Transverse colon (tissue), 4 donors: ENCODE results near the gene HCRTR1. TPM values are rescaled to one million over a fixed set of nuclear protein-coding genes. Genes with fewer than 3 reads are reported as not detected.
A peak's percentile ranks its signal among the peaks of the same experiment; 100 is the strongest.

ENCODE experiments used
- DNase-seq: peaks from one replicate; pipeline ENCODE4 v3.0.0-alpha.2; 2019
- H3K27ac ChIP-seq, 4 donors: fragments of 200-600 bp; sonication (generic); 2 replicates each; pipeline ENCODE4 v1.5.1; 2016 to 2018; ENCODE audit warnings: inconsistent platforms in 4 of 4
- H3K27me3 ChIP-seq: fragments of 200-600 bp; sonication (generic); 2 replicates; pipeline ENCODE4 v1.5.1; 2017; ENCODE audit warnings: inconsistent platforms
- H3K36me3 ChIP-seq, 4 donors: fragments of 200-600 bp; sonication (generic); 2 replicates each; pipeline ENCODE4 v1.5.1; 2017 to 2019; ENCODE audit warnings: inconsistent platforms in 4 of 4
- H3K4me1 ChIP-seq, 4 donors: fragments of 200-600 bp; sonication (generic); 2 replicates each; pipeline ENCODE4 v1.5.1; 2017 to 2020; ENCODE audit warnings: inconsistent platforms in 4 of 4
- H3K4me3 ChIP-seq, 4 donors: fragments of 200-600 bp; sonication (generic); 1 replicate in 1 of 4; 2 replicates in 3 of 4; pipeline versions ENCODE4 v1.5.1 to v1.6.1; 2017 to 2019; ENCODE audit warnings: inconsistent platforms in 4 of 4
- H3K9me3 ChIP-seq, 2 donors: fragments of 200-600 bp; sonication (generic); 2 replicates each; pipeline ENCODE4 v1.5.1; 2017 to 2019; ENCODE audit warnings: inconsistent platforms in 2 of 2
- EP300 ChIP-seq: sonication (generic); formaldehyde crosslinking; IDR thresholded peaks from one replicate; pipeline ENCODE4 v1.6.1; 2017; ENCODE audit warnings: antibody characterized with exemption, low read depth
- POLR2A ChIP-seq: fragments of 450-650 bp; IDR thresholded peaks from one replicate; pipeline ENCODE4 v1.6.1; 2016; ENCODE audit warnings: antibody characterized with exemption, mild to moderate bottlenecking, moderate library complexity
- POLR2AphosphoS5 ChIP-seq, 3 donors: sonication (generic); formaldehyde crosslinking; IDR thresholded peaks; one replicate each; pipeline ENCODE4 v1.6.1; 2016; ENCODE audit warnings: antibody characterized with exemption in 3 of 3
- WGBS, 2 donors: methylation state at CpG; one replicate each; pipeline ENCODE4 v1.1.5; 2018; ENCODE audit warnings: low coverage in 1 of 2; 5-methylcytosine and 5-hydroxymethylcytosine counted together
- in situ Hi-C, 4 donors: fragments of 200-750 bp; cut with MboI; loops; one replicate each; pipeline versions ENCODE4 v1.15.0 to v1.15.1; 2017; ENCODE audit warnings: low sequenced_read_pairs in 3 of 4, low pct_ligation_motif_present in 1 of 4, low pct_unique_long_range_greater_than_20kb in 1 of 4
- intact Hi-C: fragments of 100-400 bp; cut with DNase I; formaldehyde crosslinking; loops from one replicate; pipeline ENCODE4 v1.15.1; 2023; ENCODE audit warnings: low total_unique reads
- total RNA-seq, 4 donors: library from RNA; depleted of rRNA; stranded (reverse); fragments of >200 nt; gene quantifications; one replicate each; pipeline ENCODE4 v1.1.0, GENCODE V29; 2016
- TF ChIP-seq, protein P1 (sequence below), 5 experiments: fragments of 200-600 bp in 3 of 5; fragments of 450-650 bp in 2 of 5; sonication (generic) in 3 of 5; IDR thresholded peaks; 1 replicate in 2 of 5; 2 replicates in 3 of 5; pipeline ENCODE4 v1.5.1; 2016 to 2017; ENCODE audit warnings: antibody characterized with exemption in 5 of 5, inconsistent platforms in 3 of 5, mild to moderate bottlenecking in 2 of 5, moderate library complexity in 1 of 5

The HCRTR1 gene
- total RNA-seq, 4 donors from 2014 or later: 0.48 TPM; not detected in 3

DNA sequence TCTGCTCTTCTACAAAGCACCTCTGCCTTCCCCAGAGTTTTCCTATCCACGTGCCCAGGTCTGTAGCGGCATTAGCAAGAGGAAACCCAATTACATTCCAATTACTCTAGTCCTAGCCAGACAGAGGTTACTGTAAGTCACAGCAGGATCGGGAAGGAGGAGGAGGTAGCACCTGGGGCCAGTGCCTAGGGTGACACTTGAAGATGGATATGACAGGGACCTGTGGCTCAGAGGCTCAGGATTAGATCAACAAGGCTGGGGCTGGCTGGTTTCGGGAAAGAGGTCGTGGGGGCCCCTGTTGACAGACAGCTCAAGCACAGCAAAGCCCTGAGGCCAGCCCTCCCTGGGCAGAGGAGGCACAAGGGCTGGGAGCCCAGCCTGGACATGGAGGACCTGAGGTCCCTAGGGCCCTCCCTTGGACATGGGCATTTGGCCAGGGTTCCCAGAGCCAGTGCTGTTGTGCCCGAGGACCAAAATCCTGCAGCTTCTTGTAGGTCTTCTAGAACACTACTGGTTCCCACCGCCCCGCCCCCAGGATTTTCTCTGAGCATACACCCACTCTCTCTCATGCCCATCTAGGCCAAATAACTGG lies 3.0 kb upstream of the HCRTR1 start:
- no peak for DNase-seq
- in situ Hi-C loops (no loop called here), intact Hi-C loops (no loop called here)
- whole genome bisulfite sequencing, 2 donors: 90% methylated on average over 8 of the region's 8 CpGs; no CpG with 5 or more reads in 1 of the 2 donors
- Histone ChIP-seq H3K27ac (no peak overlapping the region), H3K27me3 (peaks cover 20% of the 10 kb centered on the region), H3K9me3 (no peaks in the 10 kb centered on the region), H3K4me3 (no peak overlapping the region), H3K4me1 (peaks cover 4 to 13% (median 10%) of the 10 kb centered on the region in 4 donors), H3K36me3 (no peaks in the 10 kb centered on the region)
- TF ChIP-seq, protein P1, sequence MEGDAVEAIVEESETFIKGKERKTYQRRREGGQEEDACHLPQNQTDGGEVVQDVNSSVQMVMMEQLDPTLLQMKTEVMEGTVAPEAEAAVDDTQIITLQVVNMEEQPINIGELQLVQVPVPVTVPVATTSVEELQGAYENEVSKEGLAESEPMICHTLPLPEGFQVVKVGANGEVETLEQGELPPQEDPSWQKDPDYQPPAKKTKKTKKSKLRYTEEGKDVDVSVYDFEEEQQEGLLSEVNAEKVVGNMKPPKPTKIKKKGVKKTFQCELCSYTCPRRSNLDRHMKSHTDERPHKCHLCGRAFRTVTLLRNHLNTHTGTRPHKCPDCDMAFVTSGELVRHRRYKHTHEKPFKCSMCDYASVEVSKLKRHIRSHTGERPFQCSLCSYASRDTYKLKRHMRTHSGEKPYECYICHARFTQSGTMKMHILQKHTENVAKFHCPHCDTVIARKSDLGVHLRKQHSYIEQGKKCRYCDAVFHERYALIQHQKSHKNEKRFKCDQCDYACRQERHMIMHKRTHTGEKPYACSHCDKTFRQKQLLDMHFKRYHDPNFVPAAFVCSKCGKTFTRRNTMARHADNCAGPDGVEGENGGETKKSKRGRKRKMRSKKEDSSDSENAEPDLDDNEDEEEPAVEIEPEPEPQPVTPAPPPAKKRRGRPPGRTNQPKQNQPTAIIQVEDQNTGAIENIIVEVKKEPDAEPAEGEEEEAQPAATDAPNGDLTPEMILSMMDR (IDR thresholded peaks at IDR 0.05): no peak
- TF ChIP-seq POLR2AphosphoS5 (IDR thresholded peaks at IDR 0.05) (no peak), EP300 (no peak), POLR2A (no peak)

DNA sequence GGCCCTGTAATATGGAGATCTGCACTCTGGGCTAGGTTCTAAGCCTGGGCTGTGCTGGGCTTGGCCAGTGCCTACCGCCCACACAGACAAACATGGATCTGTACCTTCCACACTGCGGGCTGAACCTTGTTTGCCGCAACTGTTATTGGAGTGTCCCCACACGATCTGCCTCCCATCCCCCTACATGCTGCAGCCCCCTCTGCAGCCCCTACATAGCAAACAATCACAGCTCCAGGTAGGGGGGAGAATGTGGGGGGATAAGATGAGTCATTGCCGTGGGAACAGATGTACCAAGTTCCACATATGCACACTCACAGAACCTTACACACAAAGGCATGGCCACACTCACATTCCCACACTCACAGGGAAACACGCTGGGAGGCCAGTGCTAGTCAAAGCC lies 2.1 kb upstream of the HCRTR1 start:
- H3K27me3 ChIP-seq: peaks cover 20% of the 10 kb centered on the region
- H3K27ac ChIP-seq: no peak overlapping the region
- no peak for TF ChIP-seq POLR2AphosphoS5 (IDR thresholded peaks at IDR 0.05)
- TF ChIP-seq EP300: no peak
- TF ChIP-seq, protein P1 (IDR thresholded peaks at IDR 0.05): no peak
- no peak for TF ChIP-seq POLR2A
- H3K4me3 ChIP-seq: no peak overlapping the region
- intact Hi-C loops: no loop called here
- in situ Hi-C loops: no loop called here
- DNase-seq: no peak
- peaks cover 4 to 13% (median 10%) of the 10 kb centered on the region in 4 donors for H3K4me1 ChIP-seq
- no peaks in the 10 kb centered on the region for H3K9me3 ChIP-seq
- H3K36me3 ChIP-seq: no peaks in the 10 kb centered on the region
- 83 to 84% methylated on average over 3 to 6 of the region's 6 CpGs for whole genome bisulfite sequencing, 2 donors

- intact Hi-C loops (no loop called here), in situ Hi-C loops (no loop called here)
- Histone ChIP-seq H3K4me1 (peaks cover 4 to 13% (median 10%) of the 10 kb centered on the region in 4 donors), H3K4me3 (no peak overlapping the region), H3K27ac (no peak overlapping the region), H3K36me3 (no peaks in the 10 kb centered on the region), H3K9me3 (no peaks in the 10 kb centered on the region), H3K27me3 (peaks cover 20% of the 10 kb centered on the region)
- 86 to 100% methylated on average over 1 to 2 of the region's 2 CpGs for WGBS, 2 donors
- DNase-seq: no peak
- TF ChIP-seq EP300: no peak
- TF ChIP-seq, protein P1 (IDR thresholded peaks at IDR 0.05): no peak
- no peak for TF ChIP-seq POLR2A
- no peak for TF ChIP-seq POLR2AphosphoS5 (IDR thresholded peaks at IDR 0.05)
These were observed 1.6 kb upstream of the HCRTR1 start for GRCh38 chr1:31615939-31616338.

DNA sequence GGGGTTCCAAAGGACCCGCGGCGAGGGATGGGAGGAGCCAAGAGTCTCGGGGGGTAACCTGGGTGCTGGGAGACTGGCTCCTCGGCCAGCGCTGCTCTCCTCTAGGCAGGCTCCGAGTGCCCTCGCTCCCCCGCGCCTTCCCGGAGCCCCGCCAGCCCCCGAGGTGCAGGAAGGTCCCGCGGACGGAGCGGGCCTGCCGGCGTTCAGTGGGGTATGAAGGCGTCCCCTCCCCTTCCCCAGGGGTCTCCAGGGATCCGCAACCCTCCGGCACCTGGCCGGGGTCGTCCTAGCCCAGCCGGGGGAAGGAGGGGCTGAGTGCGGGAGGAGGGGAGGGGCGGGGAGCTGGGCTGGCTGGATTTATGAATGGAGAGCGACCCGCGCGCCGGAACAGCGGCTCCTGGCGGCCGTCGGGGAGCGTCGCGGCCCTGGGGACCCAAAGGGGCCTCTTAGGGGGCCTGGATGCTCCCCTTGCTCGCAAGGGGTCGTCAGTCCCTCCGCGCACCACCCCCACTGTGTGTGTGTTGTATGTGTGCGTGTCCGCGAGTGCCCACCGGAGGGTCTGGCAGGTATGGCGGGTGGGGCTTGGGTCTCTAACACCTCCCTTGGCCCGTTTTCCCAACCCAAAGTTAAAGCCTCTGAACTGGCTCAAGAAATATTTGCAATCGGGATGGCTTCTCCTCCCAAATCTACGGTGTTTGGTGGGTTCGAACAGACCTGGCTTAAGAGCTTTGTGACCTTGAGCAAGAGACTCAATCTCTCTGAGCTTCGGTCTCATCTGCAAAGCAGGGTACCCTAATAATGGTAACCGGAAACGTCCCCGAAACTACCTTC lies 642 bp downstream of the HCRTR1 start:
- H3K9me3 ChIP-seq: no peaks in the 10 kb centered on the region
- TF ChIP-seq, protein P1 (IDR thresholded peaks at IDR 0.05): peak; percentile 69 to 89 (median 79)
- no peak for TF ChIP-seq POLR2A
- peaks cover 20% of the 10 kb centered on the region for H3K27me3 ChIP-seq
- H3K4me1 ChIP-seq: peaks cover 4 to 13% (median 10%) of the 10 kb centered on the region in 4 donors
- H3K4me3 ChIP-seq: peak overlapping the region in 3 of 4 donors; percentile 24 to 51 (median 47)
- no peaks in the 10 kb centered on the region for H3K36me3 ChIP-seq
- intact Hi-C loops: no loop called here
- in situ Hi-C loops: no loop called here
- H3K27ac ChIP-seq: no peak overlapping the region
- WGBS, 2 donors: 30% methylated on average over 22 of the region's 56 CpGs; no CpG with 5 or more reads in 1 of the 2 donors
- DNase-seq: peak; percentile 38
